GM23248 (cell line): ENCODE measurements around the gene EEF2. TPM values are rescaled to one million over a fixed set of nuclear protein-coding genes. Genes with fewer than 3 reads are reported as not detected.
"Not testable (repeated sequence)": the region's sequence is repeated elsewhere in the genome, so short reads cannot be mapped to it uniquely, and the experiment has no call there.

Source experiments
- DNase-seq: peaks from one replicate; pipeline ENCODE4 v3.0.0-alpha.2; 2015
- H2AFZ ChIP-seq: fragments of 200-600 bp; sonication (generic); 2 replicates; pipeline ENCODE4 v1.6.1; 2016; ENCODE audit warnings: antibody characterized with exemption
- H3F3A ChIP-seq: fragments of 200-600 bp; sonication (generic); 2 replicates; pipeline ENCODE4 v1.6.1; 2016; ENCODE audit warnings: mild to moderate bottlenecking, antibody characterized with exemption, mixed run types; ENCODE audit not compliant: insufficient read depth
- H3K27ac ChIP-seq: fragments of 200-600 bp; sonication (generic); 2 replicates; pipeline ENCODE4 v1.5.1; 2016; ENCODE audit warnings: mild to moderate bottlenecking
- H3K27me3 ChIP-seq: fragments of 200-600 bp; sonication (generic); replicated peaks from 2 replicates; pipeline ENCODE4 v1.6.1; 2016; ENCODE audit warnings: mild to moderate bottlenecking; ENCODE audit not compliant: insufficient read depth
- H3K36me3 ChIP-seq: fragments of 200-600 bp; sonication (generic); 2 replicates; pipeline ENCODE4 v1.6.1; 2016; ENCODE audit warnings: low read depth, mild to moderate bottlenecking
- H3K4me1 ChIP-seq: fragments of 200-600 bp; sonication (generic); 2 replicates; pipeline ENCODE4 v1.6.1; 2016; ENCODE audit warnings: mild to moderate bottlenecking; ENCODE audit not compliant: insufficient read depth
- H3K4me2 ChIP-seq: fragments of 200-600 bp; sonication (generic); one replicate; pipeline ENCODE4 v1.6.1; 2016; ENCODE audit warnings: mild to moderate bottlenecking; ENCODE audit not compliant: unreplicated experiment
- H3K4me3 ChIP-seq: fragments of 200-600 bp; sonication (generic); 2 replicates; pipeline ENCODE4 v1.5.1; 2016; ENCODE audit warnings: mild to moderate bottlenecking
- H3K79me2 ChIP-seq: fragments of 200-600 bp; sonication (generic); 2 replicates; pipeline ENCODE4 v1.6.1; 2016; ENCODE audit warnings: mild to moderate bottlenecking; ENCODE audit not compliant: insufficient read depth
- H3K9ac ChIP-seq: fragments of 200-600 bp; sonication (generic); 2 replicates; pipeline ENCODE4 v1.6.1; 2016; ENCODE audit warnings: mild to moderate bottlenecking
- H3K9me2 ChIP-seq: fragments of 200-600 bp; sonication (generic); 2 replicates; pipeline ENCODE4 v1.6.1; 2016; ENCODE audit warnings: mixed run types, mild to moderate bottlenecking, moderate library complexity; ENCODE audit not compliant: insufficient read depth
- H3K9me3 ChIP-seq: fragments of 200-600 bp; sonication (generic); one replicate; pipeline ENCODE4 v1.6.1; 2017; ENCODE audit warnings: low read depth
- H4K20me1 ChIP-seq: fragments of 200-600 bp; sonication (generic); 2 replicates; pipeline ENCODE4 v1.6.0; 2016; ENCODE audit not compliant: insufficient read depth
- EZH2 ChIP-seq: fragments of 200-600 bp; sonication (generic); IDR thresholded peaks from 2 replicates; pipeline ENCODE4 v1.6.1; 2018; ENCODE audit warnings: antibody characterized with exemption, mild to moderate bottlenecking; ENCODE audit not compliant: insufficient read depth, poor library complexity, severe bottlenecking
- EZH2phosphoT487 ChIP-seq: fragments of 200-600 bp; sonication (generic); IDR thresholded peaks from 2 replicates; pipeline ENCODE4 v1.6.1; 2018; ENCODE audit warnings: antibody characterized with exemption, moderate library complexity, mild to moderate bottlenecking, low read depth; ENCODE audit not compliant: insufficient read depth
- WGBS, 2 experiments: methylation state at CpG; one replicate each; pipeline ENCODE4 v1.1.6; 2015 to 2017; ENCODE audit warnings: low lambda C conversion rate in 2 of 2, low coverage in 1 of 2; ENCODE audit errors: missing lambda C conversion rate in 2 of 2; 5-methylcytosine and 5-hydroxymethylcytosine counted together
- in situ Hi-C: fragments of 300-500 bp; cut with MboI; formaldehyde crosslinking; loops from 2 replicates; pipeline ENCODE4 v1.15.0; 2020
- polyA plus RNA-seq: library from polyadenylated mRNA; unstranded; fragments of >200 nt; fragmentation: Nextera tagmentation; extraction: Ambion mirVana; gene quantifications from 2 replicates; pipeline ENCODE4 v1.2.1, GENCODE V29; 2016
- total RNA-seq: library from RNA; depleted of rRNA; stranded (reverse); fragments of >200 nt; shearing (Covaris generic); gene quantifications from 2 replicates; pipeline ENCODE4 v1.2.3, GENCODE V29; 2014

Gene EEF2
- total and polyA plus RNA-seq, 2 experiments from 2014 or later = 326 to 2,755 TPM

GRCh38 chr19:4012975-4013634, 27.8 kb upstream of the EEF2 start:
- Histone ChIP-seq H2AFZ (no peak overlapping the region), H3K9me3 (no peaks in the 10 kb centered on the region), H3K9ac (no peak overlapping the region), H3F3A (no peaks in the 10 kb centered on the region), H3K79me2 (peaks cover 75% of the 10 kb centered on the region), H3K4me3 (no peak overlapping the region), H4K20me1 (no peaks in the 10 kb centered on the region), H3K4me2 (no peak overlapping the region), H3K27ac (no peak overlapping the region), H3K4me1 (peaks cover 14% of the 10 kb centered on the region), H3K36me3 (no peaks in the 10 kb centered on the region; the same call in 1 of the 2 replicates), H3K9me2 (no peaks in the 10 kb centered on the region), H3K27me3 (no peaks in the 10 kb centered on the region)
- WGBS, 2 experiments = 95 to 96% methylated on average over 32 of the region's 33 CpGs
- TF ChIP-seq EZH2 (no peak), EZH2phosphoT487 (no peak)
- in situ Hi-C loops = no loop called here
- DNase-seq = no peak

- WGBS, 2 experiments = 87 to 89% methylated on average over 21 to 24 of the region's 27 CpGs
- Histone ChIP-seq H3K9ac (no peak overlapping the region), H3K4me3 (no peak overlapping the region), H3K27ac (no peak overlapping the region), H2AFZ (no peak overlapping the region), H3F3A (no peaks in the 10 kb centered on the region), H3K4me1 (peaks cover 14% of the 10 kb centered on the region), H3K27me3 (no peaks in the 10 kb centered on the region), H3K79me2 (peaks cover 78% of the 10 kb centered on the region), H3K36me3 (no peaks in the 10 kb centered on the region; the same call in 1 of the 2 replicates), H3K9me2 (no peaks in the 10 kb centered on the region), H3K9me3 (no peaks in the 10 kb centered on the region), H3K4me2 (no peak overlapping the region), H4K20me1 (no peaks in the 10 kb centered on the region)
- DNase-seq = no peak
- in situ Hi-C loops = no loop called here
- TF ChIP-seq EZH2 = no peak
- no peak for TF ChIP-seq EZH2phosphoT487
Observed at GRCh38 chr19:4012092-4012974, 27.1 kb upstream of the EEF2 start.

DNA sequence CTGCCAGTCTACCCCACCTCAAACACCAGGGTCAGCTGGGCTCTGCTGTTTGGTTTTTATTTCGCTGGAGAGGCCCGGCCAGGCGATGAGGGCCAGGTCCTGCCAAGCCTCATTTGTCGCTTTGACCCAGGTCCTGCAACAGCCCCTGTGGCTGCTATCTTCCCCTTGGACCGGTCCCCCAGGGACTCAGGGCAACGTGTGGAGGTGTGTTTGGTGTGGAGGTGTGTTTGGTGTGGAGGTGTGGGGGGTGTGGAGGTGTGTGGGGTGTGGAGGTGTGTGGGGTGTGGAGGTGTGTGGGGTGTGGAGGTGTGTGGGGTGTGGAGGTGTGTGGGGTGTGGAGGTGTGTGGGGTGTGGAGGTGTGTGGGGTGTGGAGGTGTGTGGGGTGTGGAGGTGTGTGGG, 26.2 kb upstream of the EEF2 start:
- H4K20me1 ChIP-seq, H3K4me3 ChIP-seq, H3K27ac ChIP-seq, H3K9me3 ChIP-seq, H2AFZ ChIP-seq, in situ Hi-C loops, H3K4me2 ChIP-seq, H3F3A ChIP-seq, H3K9me2 ChIP-seq, H3K27me3 ChIP-seq, H3K36me3 ChIP-seq, DNase-seq, H3K9ac ChIP-seq: not testable (repeated sequence)
- peaks cover 18% of the 10 kb centered on the region for H3K4me1 ChIP-seq
- WGBS, 2 experiments = 69 to 70% methylated on average over 6 of the region's 6 CpGs
- peaks cover 75% of the 10 kb centered on the region for H3K79me2 ChIP-seq

DNA sequence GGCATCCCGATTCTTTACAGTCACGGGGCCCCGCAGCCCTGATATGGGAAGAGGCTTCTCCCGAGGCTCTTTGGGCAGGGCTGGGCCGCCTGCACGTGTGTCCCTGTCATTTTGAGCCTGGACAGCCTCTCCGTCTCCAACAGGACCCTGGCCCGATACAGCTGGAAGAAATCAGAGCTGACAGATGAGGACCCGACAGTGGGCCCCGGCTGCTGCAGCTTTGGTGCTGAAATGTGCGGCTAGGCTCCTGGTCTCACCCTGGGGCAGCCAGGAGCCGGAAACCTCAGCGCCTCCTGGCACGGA, 25.5 kb upstream of the EEF2 start:
- Histone ChIP-seq H3K27ac (no peak overlapping the region), H3K9me2 (no peaks in the 10 kb centered on the region), H3K9me3 (no peaks in the 10 kb centered on the region), H3F3A (no peaks in the 10 kb centered on the region), H3K4me1 (peaks cover 18% of the 10 kb centered on the region), H3K79me2 (peaks cover 69% of the 10 kb centered on the region), H4K20me1 (no peaks in the 10 kb centered on the region), H3K27me3 (no peaks in the 10 kb centered on the region), H3K9ac (no peak overlapping the region), H3K36me3 (no peaks in the 10 kb centered on the region; the same call in 1 of the 2 replicates), H2AFZ (no peak overlapping the region), H3K4me2 (no peak overlapping the region), H3K4me3 (no peak overlapping the region)
- WGBS, 2 experiments = 64 to 69% methylated on average over 13 to 14 of the region's 14 CpGs
- in situ Hi-C loops = no loop called here
- no peak for DNase-seq
- TF ChIP-seq EZH2phosphoT487 (no peak), EZH2 (no peak)
